GM19043 (cell line): ENCODE results near the gene DCUN1D4.

ENCODE experiments used
- ATAC-seq: cut with Tn5 transposase; IDR thresholded peaks from one replicate; pipeline ENCODE4 v1.9.1; 2021; ENCODE audit warnings: low read depth; ENCODE audit not compliant: unreplicated experiment

Gene DCUN1D4

DNA sequence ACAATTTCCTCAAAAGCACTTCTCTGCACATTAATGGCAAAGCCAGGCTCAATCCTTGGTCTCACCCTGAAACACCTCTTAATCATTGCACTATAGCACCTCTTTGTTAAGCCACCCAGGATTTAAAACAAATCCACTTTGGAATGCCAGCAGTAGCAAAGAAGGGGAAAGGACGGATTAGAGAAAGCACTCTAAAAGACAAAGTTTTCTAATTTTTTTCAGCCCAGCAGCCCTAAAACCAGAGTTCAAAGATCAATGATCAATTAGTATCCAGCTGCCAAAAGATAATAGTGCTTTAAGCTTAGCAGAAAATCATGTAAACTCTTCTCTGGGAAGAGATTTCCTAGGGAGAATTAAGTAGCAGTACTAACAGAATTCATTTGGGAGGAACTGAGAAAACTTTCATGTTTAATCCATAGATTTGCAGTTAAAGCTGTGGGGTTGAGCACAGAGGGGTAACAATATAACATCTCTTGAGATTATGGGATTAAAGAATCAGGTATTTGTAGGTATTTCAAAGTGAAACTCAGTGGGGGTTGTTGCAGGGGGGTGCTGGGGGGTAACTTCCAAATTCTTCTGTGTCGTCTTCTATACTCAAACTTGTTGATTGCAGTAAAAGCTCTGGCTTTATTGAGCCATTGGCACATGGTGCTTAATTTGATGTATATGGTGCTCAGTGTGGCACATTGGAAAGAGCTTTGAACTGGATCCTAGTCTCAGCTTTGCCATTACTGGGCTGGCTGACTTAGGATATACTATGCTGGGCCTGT is 115.4 kb downstream of the DCUN1D4 start:
- no peak for ATAC-seq

DNA sequence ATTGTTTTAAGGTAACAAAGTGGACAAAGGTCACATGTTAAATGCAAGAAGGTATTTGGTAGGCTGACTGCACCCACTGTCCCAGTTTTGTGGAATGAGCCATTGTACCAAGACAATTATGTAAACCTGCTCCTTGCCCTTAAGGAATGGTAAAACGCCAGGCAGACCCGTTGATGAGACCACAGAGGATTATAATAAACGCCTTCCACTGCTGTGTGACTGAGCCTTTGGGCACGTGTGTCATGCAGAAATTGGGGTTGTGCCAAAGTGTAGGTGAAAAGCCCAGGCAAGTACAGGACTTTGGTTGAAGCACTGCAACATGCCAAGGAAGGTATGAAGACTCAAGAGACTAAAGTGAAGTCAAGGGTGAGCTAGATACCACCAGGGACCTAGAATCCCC is 117.5 kb downstream of the DCUN1D4 start:
- no peak for ATAC-seq

DNA sequence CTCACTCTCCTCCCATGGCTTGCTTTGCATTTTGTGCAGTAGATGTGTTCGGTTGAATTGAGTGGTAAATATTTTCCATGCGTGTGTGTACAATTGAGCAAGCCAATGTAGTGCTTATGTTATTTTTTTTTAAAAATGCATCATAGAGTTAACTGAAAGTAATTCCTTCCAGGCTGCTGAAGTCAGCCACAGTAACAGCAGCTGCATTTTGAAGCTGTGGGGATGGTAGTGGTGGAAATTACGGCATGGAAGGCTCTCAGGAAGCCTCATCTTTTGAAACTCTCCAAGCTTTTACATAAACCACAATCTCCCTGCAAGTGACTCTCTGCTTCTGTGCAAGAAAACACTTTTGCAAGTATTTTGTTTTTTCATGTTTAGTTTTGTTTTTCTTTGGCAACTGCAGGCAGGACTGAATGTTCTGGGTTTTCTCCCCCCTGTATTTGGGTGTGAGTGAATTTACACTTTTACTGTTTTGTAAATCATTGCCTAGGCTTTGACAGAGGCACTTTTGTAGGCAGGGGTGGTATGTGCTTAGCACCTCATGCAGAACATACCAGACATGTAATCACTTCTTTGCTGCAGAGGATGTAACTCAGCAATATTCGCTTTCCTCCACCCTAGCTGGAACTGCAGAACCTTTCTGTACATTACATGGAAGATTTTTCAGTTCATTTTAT is 121.0 kb downstream of the DCUN1D4 start:
- ATAC-seq: no peak

DNA sequence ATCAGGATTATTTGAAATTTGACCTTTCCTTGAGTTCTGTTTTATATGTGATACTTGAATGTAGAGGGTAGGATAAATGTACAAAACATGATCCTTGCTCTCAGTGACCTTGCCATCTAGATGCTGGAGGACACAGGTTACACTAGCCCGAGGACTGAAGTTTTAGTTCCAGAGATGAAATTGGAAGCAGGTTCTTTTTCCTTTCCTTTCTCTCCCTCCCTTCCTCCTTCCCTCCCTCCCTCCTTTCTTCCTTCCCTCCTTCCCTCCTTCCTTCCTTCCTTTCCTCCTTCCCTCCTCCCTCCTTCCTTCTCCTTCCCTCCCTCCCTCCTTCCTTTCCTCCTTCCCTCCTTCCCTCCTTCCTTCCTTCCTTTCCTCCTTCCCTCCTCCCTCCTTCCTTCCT is 122.9 kb downstream of the DCUN1D4 start:
- no peak for ATAC-seq
